KOPT-K1 (cell line): ENCODE results near the gene TSC22D4.

Source experiments
- H3K27ac ChIP-seq: fragments of 200-600 bp; sonication (generic); 2 replicates; pipeline ENCODE4 v1.5.1; 2016; ENCODE audit warnings: antibody characterized with exemption, mild to moderate bottlenecking, low read depth, low read length; ENCODE audit not compliant: poor library complexity, severe bottlenecking
- H3K36me3 ChIP-seq: fragments of 200-600 bp; sonication (generic); 2 replicates; pipeline ENCODE4 v1.5.1; 2017; ENCODE audit warnings: antibody characterized with exemption, mild to moderate bottlenecking, low read length, moderate library complexity; ENCODE audit not compliant: insufficient read depth
- H3K9me3 ChIP-seq: fragments of 200-600 bp; sonication (generic); 2 replicates; pipeline ENCODE4 v1.5.1; 2017; ENCODE audit warnings: antibody characterized with exemption, low read length, mild to moderate bottlenecking; ENCODE audit not compliant: insufficient read depth, poor library complexity, severe bottlenecking

The TSC22D4 gene

GRCh38 chr7:100484673-100485045, 5.6 kb upstream of the TSC22D4 start:
- Histone ChIP-seq H3K27ac (no peak overlapping the region), H3K9me3 (no peaks in the 10 kb centered on the region), H3K36me3 (no peaks in the 10 kb centered on the region)

- Histone ChIP-seq H3K27ac (no peak within 1 kb of the TSS), H3K36me3 (no peaks in the 10 kb centered on the region), H3K9me3 (no peaks in the 10 kb centered on the region)
These were observed 5.0 kb upstream of the TSC22D4 start, which contains the start of gene NYAP1 for GRCh38 chr7:100483722-100484672. NYAP1 (plus strand) TSS chr7:100483927; CDS start chr7:100485312, 1,385 bp downstream.

GRCh38 chr7:100483090-100483721, 4.2 kb upstream of the TSC22D4 start:
- H3K27ac ChIP-seq: no peak overlapping the region
- no peaks in the 10 kb centered on the region for H3K9me3 ChIP-seq
- H3K36me3 ChIP-seq: no peaks in the 10 kb centered on the region

DNA sequence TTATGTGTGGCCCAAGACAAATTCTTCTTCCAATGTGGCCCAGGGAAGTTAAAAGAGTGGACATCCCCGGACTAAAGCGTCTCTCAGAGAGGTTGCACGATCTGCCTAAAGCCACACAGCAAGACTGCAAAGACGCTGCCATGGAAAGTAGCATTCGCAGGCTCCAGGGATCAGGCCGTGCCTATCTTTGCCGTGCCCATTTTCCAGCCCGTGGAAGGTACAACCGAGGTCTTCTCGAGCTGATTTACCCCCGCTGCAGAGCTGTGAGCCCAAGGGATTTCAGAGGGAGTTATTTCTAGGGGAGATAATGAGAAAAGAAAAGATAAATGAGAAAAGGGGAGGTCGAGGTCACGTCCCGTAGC, 3.7 kb upstream of the TSC22D4 start:
- Histone ChIP-seq H3K9me3 (no peaks in the 10 kb centered on the region), H3K27ac (no peak overlapping the region), H3K36me3 (no peaks in the 10 kb centered on the region)

DNA sequence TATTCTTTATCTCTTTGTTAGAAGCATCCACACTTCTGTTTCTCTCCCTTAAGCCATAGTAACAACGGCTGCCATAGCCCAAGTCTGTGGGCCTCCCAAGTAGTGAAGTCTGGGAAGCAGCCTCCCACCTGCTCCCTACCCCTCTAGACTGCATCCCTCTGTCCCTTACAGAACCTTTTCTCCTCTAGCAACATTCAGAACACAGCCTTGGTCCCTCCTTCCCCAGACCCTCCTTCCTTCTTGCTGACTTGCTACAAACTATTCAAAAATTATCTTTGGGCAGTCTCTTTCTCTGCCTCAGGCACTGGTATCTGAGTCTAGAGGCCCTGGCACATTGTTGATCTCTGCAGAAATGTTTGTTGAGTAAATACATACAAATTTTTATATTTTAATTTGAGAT, 2.5 kb upstream of the TSC22D4 start:
- Histone ChIP-seq H3K36me3 (peaks cover 10% of the 10 kb centered on the region), H3K27ac (no peak overlapping the region), H3K9me3 (no peaks in the 10 kb centered on the region)

DNA sequence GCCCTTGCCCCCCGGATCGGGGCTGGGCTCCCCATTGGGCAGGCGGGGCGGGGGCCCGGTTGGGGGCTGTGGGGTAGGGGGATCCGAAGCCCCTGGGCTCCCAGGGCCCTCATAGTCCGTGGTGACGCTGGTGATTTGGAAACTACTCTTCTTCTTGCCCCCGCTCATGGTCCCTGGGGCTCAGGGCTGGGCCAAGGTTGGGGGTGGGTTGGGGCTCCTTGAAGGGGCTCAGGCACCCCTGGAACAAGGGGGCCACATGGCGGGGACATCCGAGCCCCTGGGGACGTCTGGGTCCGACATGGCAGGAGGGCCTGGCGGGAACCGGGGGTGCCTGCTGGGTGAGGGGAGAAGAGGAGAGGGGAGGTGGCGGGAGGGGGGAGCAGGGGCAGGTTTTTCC, 1.1 kb downstream of the TSC22D4 start:
- peaks cover 44% of the 10 kb centered on the region for H3K36me3 ChIP-seq
- peak overlapping the region; percentile 87 for H3K27ac ChIP-seq
- H3K9me3 ChIP-seq: no peaks in the 10 kb centered on the region

- H3K27ac ChIP-seq: peak overlapping the region; percentile 87
- H3K36me3 ChIP-seq: peaks cover 51% of the 10 kb centered on the region
- no peaks in the 10 kb centered on the region for H3K9me3 ChIP-seq
These were observed 1.8 kb downstream of the TSC22D4 start for GRCh38 chr7:100476903-100477870.

DNA sequence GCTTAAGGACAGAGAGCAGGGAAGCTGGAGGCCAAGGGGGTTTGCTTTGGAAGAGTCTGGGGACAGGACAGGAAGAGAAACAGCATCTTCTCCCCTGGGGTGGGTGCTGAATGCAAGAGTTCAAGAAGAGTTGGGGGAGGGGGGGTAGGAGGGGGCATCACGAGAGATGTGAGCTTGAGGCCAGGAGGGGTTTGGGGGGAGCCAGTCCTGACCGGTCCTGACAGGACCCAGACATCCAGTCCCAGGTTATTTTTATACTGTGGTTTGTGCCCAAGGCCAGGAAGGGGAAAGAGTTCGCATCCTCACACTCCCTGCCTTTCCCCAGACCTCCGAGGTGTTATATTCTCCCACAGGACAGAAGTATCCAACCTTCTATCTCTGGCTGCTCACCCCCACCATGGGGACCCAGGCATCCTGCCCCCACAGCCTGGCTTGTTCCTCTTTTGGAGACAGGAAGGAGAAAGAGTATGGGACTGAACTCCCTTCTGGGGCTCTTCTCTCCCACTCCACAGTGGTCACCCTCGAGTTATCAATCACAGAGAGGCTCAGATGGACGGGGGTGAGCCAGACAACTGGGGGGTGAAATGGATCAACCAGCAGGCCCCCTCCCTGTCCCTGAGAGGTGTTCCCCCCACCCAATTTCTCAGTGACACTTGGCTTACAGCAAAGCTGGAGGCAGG, 2.8 kb downstream of the TSC22D4 start:
- Histone ChIP-seq H3K27ac (peak overlapping the region; percentile 87), H3K9me3 (no peaks in the 10 kb centered on the region), H3K36me3 (peaks cover 60% of the 10 kb centered on the region)

DNA sequence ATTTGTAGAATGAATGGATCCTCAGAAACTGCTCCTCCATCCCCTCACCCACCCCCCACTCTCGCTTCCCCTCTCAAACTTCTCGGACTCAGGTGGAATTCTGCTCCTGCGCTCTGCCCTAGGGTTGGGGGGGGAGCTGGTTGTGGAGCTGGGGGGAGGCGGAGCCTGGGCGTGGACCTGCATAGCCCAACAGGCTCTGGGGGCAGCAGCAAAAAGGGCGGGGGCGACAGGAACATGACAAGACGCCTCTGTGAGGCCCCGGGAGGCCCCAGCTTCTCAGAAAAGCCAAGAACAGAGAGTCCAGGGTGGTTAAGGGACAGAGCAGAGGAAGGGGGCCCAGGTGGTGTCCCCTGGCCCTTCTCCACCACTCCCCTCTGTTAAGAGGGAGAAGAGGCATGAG, 3.5 kb downstream of the TSC22D4 start:
- no peaks in the 10 kb centered on the region for H3K9me3 ChIP-seq
- H3K36me3 ChIP-seq: peaks cover 66% of the 10 kb centered on the region
- peak overlapping the region; percentile 87 for H3K27ac ChIP-seq

- Histone ChIP-seq H3K9me3 (no peaks in the 10 kb centered on the region), H3K27ac (no peak overlapping the region), H3K36me3 (peaks cover 85% of the 10 kb centered on the region)
These were observed 6.0 kb downstream of the TSC22D4 start for GRCh38 chr7:100472854-100473499.

DNA sequence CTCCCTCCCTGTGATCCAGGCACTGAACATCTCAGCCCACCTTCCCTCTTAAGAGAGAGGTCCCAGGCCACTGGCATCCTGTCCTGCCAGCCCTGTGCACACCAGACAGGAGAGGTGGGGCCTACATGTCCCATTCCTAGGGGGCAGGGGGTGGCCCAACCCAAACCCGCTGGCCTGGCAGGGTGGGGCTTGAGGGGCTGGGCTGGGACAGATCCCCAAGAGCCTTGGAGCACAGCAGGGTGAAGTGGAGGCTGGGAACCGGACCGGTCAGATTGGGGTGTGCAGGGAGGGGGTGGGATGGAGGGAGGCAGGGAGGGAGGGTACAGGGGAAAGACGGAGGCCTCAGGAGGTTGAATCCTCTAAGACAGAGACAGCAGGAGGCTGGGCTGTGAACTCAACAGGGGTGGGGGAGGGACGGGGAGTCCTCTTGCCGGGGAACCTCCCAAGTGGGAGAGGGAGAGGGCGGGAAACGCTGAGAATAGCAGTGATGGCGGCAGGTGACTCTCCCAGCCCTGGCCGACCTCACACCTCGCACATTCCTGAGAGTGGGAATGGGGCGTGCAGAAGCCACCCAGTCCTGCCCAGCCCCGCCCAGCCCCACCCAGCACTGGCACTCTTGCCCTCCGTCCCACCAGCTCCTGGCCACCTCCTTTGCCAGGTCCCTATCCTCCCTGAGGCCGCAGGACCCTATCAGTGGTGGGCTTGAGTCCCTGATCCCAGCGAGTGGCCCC, 6.7 kb downstream of the TSC22D4 start:
- peaks cover 90% of the 10 kb centered on the region for H3K36me3 ChIP-seq
- no peaks in the 10 kb centered on the region for H3K9me3 ChIP-seq
- no peak overlapping the region for H3K27ac ChIP-seq

DNA sequence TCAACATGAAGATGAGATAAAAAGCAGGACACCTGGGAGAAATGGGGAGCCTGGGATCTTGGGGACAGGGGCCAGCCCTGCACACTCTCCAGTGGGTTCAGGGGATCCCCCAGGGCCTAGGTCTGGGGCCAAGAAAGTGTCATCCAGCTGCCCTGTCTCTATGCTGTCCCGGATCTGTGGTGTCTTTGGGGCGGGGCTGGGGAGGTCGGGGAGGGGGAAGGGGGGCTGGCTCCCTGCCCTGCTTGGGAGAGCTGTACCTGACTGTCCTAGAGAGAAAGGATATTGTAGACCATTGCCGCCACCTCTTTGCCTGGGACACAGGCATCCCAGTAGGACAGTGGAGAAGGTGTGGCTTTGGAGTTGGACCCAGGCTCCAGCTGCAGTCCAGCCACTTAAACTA, 8.0 kb downstream of the TSC22D4 start:
- Histone ChIP-seq H3K27ac (no peak overlapping the region), H3K9me3 (no peaks in the 10 kb centered on the region), H3K36me3 (peaks cover 87% of the 10 kb centered on the region)

GRCh38 chr7:100469227-100470044, 9.6 kb downstream of the TSC22D4 start:
- no peaks in the 10 kb centered on the region for H3K9me3 ChIP-seq
- peaks cover 82% of the 10 kb centered on the region for H3K36me3 ChIP-seq
- no peak overlapping the region for H3K27ac ChIP-seq
